VCaP (cell line): Measurements from ENCODE around the gene PTCD2.

Source experiments
- H3K27ac ChIP-seq: fragments of 450-650 bp; 2 replicates; pipeline ENCODE4 v1.5.1; 2017
- CTCF ChIP-seq: fragments of 450-650 bp; conservative IDR thresholded peaks from 2 replicates; pipeline ENCODE4 v1.5.1; 2017; ENCODE audit warnings: mild to moderate bottlenecking, moderate library complexity

The PTCD2 gene

DNA sequence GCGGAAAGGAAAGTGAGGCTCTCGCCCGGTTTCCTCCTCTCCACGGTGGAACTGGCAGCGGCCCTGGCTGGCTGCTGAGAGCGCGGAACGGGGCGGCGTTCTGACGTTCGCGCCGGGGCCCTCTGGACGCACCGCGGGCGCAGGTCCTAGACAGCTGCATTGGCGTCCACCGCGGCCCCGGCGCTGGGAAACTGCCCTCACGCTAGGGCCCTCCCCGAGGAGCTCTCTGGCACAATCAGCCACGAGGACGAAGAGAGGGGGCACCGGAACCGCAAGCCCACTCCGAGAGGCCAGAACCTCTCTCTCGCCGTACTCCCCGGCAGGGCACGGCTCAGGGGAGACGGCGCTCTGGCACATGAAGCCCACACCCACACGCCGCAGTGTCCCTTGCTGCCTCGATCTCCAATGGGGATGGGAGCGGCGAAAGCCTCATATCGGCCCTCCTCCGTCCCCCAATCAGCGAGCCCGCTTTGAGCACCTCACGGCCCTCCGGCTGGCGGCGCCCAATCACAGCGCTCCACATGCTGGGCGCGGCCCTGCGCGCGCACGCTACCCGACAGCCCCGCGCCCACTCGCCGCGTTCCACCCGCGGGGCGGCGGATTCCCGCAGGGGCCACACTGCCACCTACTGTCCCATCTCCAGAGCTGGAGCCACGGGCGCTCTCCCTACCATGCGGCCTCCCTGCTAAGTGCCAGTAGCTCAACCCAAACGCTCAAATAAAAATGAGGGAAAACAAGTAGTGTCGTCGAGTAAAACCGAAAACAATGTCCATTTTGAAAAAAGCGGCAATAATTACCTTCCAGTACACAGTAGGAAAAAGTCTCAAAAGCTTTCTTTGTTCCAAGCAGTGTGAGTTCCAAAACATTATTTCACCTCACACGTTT lies 12.0 kb upstream of the PTCD2 start:
- H3K27ac ChIP-seq = peak overlapping the region; percentile 80

GRCh38 chr5:72308853-72309191 lies 11.4 kb upstream of the PTCD2 start:
- TF ChIP-seq CTCF = no peak
- peak overlapping the region; percentile 80; the same call in 1 of the 2 replicates for H3K27ac ChIP-seq

More for the DNA sequence above, 12.0 kb upstream of the PTCD2 start:
- peak; percentile 91 for TF ChIP-seq CTCF

- H3K27ac ChIP-seq = no peak overlapping the region
- no peak for TF ChIP-seq CTCF
Observed at GRCh38 chr5:72313141-72313540, 7.0 kb upstream of the PTCD2 start.

DNA sequence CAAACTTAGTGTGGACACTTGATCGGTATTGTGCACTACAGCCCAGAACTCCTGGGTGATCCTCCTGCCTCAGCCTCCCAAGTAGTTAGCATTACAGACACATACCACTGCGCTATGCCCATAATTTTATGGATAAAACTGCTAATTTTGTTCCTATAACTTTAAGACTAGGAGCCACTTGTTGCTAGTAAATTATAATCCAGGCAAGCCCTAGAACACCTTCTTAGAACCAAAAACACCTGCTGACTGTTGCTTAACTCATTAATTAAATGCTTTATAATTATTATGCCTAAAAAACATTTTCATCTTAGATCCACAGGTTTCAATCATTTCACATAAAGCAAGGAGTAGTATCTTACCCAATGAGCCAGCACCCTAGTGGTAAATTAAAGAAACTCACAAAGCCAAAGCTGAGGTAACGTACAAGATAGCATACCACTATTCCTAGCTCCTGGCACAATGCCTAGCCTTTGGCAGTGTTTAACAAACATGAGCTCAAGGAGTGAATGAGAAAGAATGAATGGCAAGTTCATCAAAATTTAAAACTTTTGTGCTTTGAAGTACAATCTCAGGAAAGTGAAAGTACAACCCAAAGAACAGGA lies 5.5 kb upstream of the PTCD2 start:
- 0 out of 2 replicates have a peak, but pooled peaks have one; percentile 8 for TF ChIP-seq CTCF
- no peak overlapping the region for H3K27ac ChIP-seq

GRCh38 chr5:72319435-72319975 lies 668 bp upstream of the PTCD2 start:
- H3K27ac ChIP-seq = peak overlapping the region; percentile 69

DNA sequence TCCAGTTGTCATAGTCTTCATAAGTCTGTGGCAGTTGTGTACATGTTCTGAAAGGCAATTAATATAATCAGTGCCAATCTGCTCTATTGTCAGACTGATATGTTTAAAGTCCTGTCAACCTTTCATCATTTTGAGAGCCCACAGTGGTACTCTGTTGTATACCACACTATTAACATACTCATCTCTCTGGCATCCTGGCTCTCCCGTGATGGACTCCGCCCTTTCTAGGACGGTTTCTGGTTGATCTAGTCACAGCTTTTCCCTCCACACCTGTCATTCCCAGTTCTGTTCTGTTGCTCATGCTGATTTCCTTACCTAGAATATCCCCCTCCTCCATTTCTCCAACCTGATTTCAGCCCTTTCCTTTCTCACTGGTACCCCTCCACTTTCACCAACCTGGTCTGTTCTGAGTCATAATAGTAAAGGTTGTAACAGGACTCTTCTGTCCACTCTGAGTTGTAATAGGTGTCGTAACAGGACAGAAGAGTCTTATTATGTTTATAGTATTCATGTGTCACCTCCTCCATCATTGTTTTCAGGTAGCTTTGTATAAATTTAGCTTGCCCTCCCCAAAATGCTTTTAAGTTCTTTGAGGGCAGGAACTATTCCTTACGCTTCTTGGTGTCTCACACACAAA lies 4.1 kb downstream of the PTCD2 start:
- no peak for TF ChIP-seq CTCF
- H3K27ac ChIP-seq = no peak overlapping the region

DNA sequence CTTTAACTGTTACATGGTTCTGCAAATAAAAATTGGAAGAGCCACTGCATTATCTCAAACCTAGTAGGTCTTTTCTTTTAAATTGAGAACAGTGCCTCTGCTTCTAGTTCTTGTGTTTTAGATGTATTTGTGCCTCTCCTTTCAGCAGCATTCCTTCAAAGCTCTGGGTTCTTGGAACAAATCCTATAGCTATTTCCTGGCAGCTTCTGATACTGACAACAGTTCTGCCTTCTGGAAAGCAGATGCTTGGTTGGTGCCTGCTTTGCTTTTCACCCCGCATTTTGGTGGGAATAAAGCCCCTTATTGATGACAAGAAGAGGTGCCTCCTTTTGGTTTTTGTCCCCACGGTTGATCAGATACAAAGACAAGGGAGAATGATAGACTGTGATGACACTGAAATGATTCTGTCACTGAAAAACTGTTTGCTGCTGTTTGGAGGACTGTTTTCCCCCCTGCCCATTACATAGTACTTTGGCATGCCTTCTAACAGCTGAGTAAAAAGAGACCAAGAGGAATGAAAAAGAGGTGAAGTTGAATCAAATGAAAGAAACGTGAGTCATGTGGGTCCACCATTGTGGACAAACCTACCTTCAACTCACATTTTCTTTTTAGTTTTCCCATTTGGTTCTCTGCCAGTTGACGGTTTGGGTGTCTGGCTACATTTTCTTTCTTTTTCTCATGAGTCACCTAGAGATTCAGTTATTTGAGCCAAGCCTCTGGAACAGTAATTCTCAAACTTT lies 5.6 kb downstream of the PTCD2 start:
- no peak for TF ChIP-seq CTCF
- H3K27ac ChIP-seq = no peak overlapping the region
